Occipital lobe (tissue), 2 donors: Measurements from ENCODE around the gene TMEM240. TPM values are rescaled to one million over a fixed set of nuclear protein-coding genes. Genes with fewer than 3 reads are reported as not detected.
"Not testable (repeated sequence)": the region's sequence is repeated elsewhere in the genome, so short reads cannot be mapped to it uniquely, and the experiment has no call there.

Source experiments
- DNase-seq: peaks from one replicate; lab custom pipeline; 2025; lab: John Stamatoyannopoulos, UW
- total RNA-seq: library from RNA; depleted of rRNA; stranded (reverse); fragments of >200 nt; gene quantifications from one replicate; pipeline ENCODE4 v1.2.3, GENCODE V29; 2014

Gene TMEM240
- total RNA-seq, 1 donor from 2014 or later, result 18.1 TPM

- no peak for DNase-seq
Measured at GRCh38 chr1:1540818-1541628, 599 bp upstream of the TMEM240 start.

DNA sequence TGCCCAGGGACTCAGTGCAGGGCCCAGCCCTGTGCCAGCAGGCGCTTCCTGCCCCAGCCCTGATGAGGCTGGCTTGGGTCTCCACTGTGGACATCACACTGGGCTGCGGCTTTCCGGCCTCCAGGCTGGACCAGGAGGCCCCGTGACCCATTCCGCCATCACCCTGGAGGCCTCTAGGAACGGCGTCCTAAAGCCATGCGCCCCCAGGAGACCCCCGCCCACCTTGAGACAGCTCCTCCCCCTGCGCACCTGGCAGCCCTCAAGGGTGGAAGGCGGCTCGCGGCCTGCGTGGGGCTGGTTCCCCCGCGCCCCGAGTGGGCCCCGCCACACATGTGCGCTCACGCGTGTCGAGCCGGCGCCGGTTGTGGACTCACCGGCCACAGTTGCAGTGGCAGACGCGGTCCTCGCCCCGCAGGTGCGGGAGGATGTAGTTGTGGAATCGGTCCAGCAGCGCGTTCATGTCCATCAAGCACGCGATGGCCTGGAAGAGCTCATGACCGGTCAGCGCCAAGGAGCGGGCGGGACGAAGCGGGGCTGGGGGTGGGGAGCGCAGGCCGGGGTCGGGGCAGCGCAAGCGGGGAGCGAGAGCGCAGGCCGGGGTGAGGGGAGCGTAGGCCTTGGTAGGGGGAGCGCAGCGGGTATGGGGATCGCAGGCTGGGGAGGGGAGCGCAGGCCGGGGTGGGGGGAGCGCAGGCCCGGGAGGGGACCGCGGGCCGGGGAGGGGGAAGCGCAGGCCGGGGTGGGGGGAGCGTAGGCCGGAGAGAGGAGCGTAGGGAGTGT is 924 bp downstream of the TMEM240 start:
- DNase-seq, result no peak

GRCh38 chr1:1538989-1539309 is 1.5 kb downstream of the TMEM240 start:
- no peak for DNase-seq

GRCh38 chr1:1538334-1538733 is 2.1 kb downstream of the TMEM240 start:
- DNase-seq, result no peak

DNA sequence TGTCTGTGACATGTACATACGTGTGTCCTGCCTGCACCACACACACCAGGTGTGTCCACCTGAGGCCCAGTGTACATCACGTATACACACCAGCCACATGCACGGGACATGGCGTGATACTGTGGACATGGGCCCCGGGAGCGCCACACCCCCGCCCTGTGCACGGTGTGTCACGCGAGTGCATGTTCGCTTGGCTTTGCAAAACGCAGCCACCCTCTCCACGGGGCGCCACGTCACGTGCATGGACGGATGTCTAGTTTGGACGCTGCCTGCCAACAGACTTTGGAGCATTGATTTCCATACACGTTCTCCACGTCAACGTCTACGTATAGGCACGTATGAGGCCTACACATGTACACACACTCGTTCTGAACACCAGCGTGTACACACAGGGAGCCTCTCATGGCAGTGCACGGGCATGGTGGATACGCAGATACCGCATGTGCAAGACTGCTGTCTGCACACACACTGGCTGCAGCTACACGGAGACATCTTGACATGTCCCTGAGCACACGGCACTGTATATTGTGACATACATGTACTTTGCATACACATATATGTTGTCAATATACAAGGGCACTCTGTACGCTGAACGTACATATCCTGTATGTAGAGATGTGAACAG is 2.7 kb downstream of the TMEM240 start:
- DNase-seq, result peak; percentile 23

- no peak for DNase-seq
Measured at GRCh38 chr1:1536938-1537546, 3.4 kb downstream of the TMEM240 start.

DNA sequence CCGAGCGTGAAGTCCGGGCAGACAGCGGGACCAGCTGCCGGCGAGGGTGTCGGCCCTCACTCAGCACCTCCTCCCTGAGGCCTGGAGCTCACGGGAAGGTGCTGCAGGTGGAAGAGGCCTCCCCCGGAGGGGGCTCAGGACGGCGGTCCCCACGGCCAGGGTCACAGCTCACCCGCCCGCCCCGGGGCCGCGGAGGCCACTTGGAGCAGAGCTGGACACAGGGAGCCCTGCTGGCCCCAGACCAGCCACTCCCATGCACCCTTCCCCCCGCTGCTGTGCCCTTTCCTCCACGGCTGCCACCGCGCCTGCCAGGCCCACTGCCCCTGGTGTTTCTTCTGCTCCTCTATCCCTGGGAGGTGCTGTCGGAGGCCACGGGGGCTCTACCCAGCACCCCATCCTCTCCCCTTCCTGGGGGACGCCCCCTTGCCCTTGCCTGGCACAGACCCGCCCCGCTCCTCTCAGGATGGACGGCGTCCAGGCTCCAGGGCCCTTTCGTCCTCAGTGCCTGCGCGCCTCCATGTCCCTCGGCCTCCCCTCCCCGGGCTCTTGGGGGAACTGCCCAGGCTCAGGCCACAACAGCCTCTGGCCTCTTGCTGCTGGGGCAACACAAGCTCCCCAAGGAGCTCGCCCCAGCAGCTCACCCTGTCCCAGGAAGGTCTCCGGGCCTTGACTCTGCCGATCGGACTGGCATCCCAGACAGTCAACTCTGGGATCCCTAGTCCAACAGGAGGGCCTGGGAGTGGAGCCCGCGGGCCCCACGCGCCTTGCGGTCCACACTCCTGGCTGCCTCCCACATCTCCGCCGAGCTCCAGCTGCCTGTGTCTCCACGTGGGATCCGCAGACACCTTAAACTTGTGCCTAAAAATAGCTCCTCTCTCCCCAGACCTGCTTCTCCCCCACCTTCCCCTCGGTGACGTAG is 4.1 kb downstream of the TMEM240 start:
- no peak for DNase-seq

GRCh38 chr1:1535201-1536018 is 5.0 kb downstream of the TMEM240 start:
- DNase-seq, result no peak

DNA sequence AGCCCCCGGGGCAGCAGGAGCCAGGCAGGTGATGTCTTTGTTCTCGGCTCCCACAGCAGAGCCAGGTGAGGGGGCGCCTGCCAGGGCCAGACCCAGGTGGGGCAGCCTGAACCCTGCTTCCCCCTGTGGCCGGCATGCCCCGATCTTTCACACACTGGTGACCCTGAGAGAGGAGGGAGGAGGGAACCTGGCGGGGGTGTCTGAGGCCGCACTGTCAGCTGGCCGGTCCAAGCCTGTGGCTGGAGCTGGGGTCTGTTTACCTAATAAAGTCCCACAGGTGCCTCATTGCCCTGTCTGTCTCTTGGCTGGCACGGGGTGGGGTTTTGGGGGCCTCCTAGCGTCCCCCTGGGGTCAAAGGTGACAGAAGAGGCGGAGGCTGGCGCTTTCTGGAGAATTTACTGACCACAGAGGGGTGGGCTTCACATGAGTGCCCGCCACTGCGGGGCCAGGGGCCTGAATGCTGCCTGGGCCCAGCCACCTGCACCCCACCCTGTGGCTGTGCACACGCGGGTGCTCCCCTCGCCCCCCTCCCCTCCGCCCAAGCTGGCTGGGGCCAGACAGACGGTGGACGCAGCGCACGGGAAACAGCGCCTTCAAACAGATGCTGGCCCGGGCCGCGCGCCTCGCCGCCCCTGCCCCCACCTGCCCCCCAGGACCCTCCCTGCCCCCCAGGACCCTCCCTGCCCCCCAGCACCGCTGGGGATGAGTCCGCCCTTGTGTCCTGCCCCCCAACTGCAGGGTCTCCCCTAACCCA is 5.8 kb downstream of the TMEM240 start:
- DNase-seq, result no peak

GRCh38 chr1:1533894-1534291 is 6.5 kb downstream of the TMEM240 start:
- not testable (repeated sequence) for DNase-seq

DNA sequence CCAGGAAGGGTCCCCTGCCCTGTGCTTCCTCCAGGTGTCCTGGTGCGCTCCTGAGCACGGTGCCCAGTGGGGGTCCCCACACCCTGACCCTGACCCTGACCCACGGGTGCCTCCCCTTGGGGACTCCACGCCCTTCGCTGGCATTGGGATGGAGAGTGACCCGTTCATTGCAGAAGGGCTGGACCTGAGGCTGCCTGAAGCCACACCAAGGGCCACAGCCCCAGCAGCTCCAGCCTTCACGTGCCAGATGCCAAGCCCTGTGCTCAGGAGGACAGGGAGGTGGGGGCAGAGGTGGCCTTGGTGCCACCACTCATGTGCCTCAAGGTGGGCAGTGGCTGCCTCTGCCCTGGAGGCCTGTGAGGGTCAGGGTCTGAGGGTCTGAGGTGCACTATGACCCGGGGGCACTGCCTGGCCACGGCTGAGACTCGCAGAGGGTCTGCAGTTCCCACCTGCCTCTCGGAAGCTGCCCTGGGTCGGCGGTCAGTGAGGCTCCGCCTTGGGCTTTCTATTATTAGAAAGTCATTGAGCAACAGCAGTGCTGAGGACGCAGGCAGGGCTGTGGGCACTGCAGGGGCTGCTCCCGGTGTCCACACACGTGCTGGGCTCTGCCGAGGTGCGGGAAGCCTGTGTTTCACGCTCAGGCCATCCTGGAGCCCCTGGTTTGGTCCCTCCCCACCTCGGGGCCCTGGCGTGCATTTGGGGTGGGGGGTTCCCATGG is 7.1 kb downstream of the TMEM240 start:
- DNase-seq, result not testable (repeated sequence)

DNA sequence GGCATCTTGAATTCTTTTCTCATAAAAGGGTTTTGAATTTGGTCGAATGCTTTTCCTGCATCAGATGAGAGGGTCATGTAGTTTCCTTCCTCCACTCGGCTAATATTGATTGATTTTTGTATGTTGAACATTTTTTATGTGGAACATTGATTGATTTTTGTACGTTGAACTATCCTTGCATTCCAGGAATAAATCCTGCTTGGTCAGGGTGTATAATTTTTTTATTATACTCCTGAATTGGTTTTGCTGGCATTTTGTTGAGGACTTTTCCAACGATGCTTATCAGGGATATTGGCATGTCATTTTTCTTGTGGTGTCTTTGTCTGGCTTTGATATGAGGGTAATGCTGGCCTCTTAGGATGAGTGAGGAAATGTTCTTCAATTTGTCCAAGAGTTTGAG is 8.5 kb downstream of the TMEM240 start:
- no peak for DNase-seq

DNA sequence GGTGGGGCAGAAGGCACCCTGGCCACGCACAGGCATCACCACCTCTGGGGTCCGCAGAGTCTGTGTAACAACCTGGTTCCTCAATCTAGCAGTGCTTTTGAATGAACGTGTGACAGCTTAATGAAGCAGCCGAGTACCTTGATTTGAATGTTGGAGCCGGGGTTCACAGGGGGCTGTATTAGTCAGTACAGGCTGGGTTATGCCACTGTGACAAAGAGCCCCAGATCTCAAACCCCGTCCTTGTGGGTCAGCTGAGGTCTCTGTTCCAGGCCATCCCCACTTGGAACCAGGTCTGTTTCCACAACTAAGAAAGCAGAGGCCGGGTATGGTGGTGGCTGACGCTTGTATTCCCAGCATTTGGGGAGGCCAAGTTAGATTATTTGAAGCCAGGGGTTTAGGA is 10.5 kb downstream of the TMEM240 start:
- DNase-seq, result no peak

DNA sequence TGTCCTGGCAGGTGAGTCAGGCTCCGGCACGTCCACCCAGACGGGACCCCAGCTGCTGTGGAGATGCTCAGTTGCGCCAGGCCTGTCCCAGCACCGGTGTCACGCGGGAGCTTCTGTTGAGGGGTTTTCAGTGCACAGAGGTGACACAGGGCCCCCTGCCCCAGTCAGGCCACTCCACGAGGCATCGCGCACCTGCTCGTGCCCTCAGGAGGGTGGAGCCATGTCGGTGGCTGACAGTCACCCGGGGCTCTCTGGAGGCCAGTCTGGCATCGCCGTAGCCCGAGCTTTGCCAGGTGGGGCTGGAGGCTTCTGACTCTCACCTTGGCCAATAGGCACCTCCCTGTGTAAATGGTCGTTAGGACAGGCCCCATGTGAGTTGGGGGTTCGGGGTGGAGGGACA is 11.1 kb downstream of the TMEM240 start:
- DNase-seq, result no peak

- DNase-seq, result no peak
Measured at GRCh38 chr1:1528301-1529267, 11.8 kb downstream of the TMEM240 start.

DNA sequence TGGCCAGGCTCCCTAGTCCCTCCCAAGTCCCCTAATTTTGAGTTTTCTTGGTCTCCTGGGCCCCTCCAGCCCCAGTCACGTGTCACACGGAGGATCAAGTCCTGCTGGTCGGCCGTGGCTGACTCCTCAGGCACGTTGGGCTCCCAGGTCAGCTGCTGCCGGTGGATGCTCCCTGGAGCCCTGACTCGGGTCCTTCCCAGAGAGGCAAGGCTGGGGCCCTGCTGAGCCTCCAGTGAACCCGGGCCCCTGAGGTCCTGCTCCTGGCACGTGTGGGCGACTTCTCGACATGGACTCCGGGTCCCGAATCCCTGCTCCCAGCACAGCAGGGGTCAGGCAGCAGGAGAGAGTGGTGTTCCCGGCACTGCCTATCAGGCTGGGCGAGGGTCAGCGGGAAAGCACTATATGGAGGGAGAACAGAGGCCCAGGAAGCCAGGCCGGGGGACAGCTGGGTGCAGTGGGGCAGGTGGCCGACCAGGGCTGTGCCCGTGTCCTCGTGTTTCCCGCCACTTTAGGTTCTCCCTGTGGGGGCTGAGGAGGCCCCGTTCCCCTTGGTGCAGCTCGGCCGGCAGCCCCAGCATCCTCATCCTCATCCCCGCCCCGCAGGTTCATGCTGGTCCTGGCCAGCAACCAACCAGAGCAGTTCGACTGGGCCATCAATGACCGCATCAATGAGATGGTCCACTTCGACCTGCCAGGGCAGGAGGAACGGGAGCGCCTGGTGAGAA is 13.2 kb downstream of the TMEM240 start:
- DNase-seq, result no peak

DNA sequence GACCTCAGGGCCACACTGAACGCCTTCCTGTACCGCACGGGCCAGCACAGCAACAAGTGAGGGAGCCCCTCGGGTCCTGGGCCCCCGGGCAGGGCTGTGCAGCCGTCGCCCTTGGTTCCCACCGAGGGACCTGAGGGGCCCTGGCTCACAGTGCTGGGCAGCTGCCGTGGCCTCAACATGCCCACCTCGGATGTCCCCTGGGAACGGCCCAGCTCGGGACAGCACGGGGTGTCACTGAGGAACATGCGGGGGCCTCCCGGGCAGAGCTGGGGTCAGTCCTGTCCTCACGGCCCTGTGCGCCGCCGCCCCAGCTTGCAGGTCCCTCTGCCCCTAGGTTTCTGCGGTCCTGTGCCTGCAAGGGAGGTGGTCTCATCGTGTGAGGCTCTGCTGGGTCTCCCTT is 13.9 kb downstream of the TMEM240 start:
- not testable (repeated sequence) for DNase-seq
